SK-N-SH treated with all-trans-retinoic acid at 6 μM for 48 hours (cell line): Measurements from ENCODE around the gene PRDM10.

Experiments used
- CREB5 ChIP-seq: fragments of 250-450 bp; sonication (Bioruptor Pico); IDR thresholded peaks from 2 replicates; pipeline ENCODE4 v1.5.1; 2020; ENCODE audit warnings: low read depth, mild to moderate bottlenecking, moderate library complexity
- GLIS3 ChIP-seq: fragments of 250-450 bp; sonication (Bioruptor Pico); IDR thresholded peaks from 2 replicates; pipeline ENCODE4 v1.5.0; 2020; ENCODE audit warnings: mild to moderate bottlenecking, moderate library complexity
- OSR1 ChIP-seq: fragments of 250-450 bp; sonication (Bioruptor Pico); IDR thresholded peaks from 2 replicates; pipeline ENCODE4 v1.8.0; 2022; ENCODE audit warnings: moderate library complexity, mild to moderate bottlenecking, inconsistent platforms
- POU6F1 ChIP-seq: fragments of 250-450 bp; sonication (Bioruptor Pico); IDR thresholded peaks from 2 replicates; pipeline ENCODE4 v1.8.0; 2021; ENCODE audit warnings: low read depth, mild to moderate bottlenecking, moderate library complexity, borderline replicate concordance
- PPARA ChIP-seq: fragments of 250-450 bp; sonication (Bioruptor Pico); IDR thresholded peaks from 2 replicates; pipeline ENCODE4 v1.5.0; 2020; ENCODE audit warnings: mild to moderate bottlenecking, borderline replicate concordance
- RARB ChIP-seq: fragments of 250-450 bp; sonication (Bioruptor Pico); IDR thresholded peaks from 2 replicates; pipeline ENCODE4 v1.8.0; 2021; ENCODE audit warnings: mild to moderate bottlenecking, moderate library complexity
- SNAI2 ChIP-seq: fragments of 250-450 bp; sonication (Bioruptor Pico); IDR thresholded peaks from 2 replicates; pipeline ENCODE4 v1.5.0; 2020; ENCODE audit warnings: mild to moderate bottlenecking, moderate library complexity
- TOX ChIP-seq: fragments of 250-450 bp; sonication (Bioruptor Pico); IDR thresholded peaks from 2 replicates; pipeline ENCODE4 v1.8.0; 2021; ENCODE audit warnings: mild to moderate bottlenecking, moderate library complexity, borderline replicate concordance
- ZFP3 ChIP-seq: fragments of 250-450 bp; sonication (Bioruptor Pico); IDR thresholded peaks from 2 replicates; pipeline ENCODE4 v1.5.0; 2020; ENCODE audit warnings: mild to moderate bottlenecking, moderate library complexity
- ZFP30 ChIP-seq: fragments of 450-650 bp; formaldehyde crosslinking; IDR thresholded peaks from 2 replicates; pipeline ENCODE4 v1.5.0; 2022; ENCODE audit warnings: mild to moderate bottlenecking, moderate library complexity
- ZNF565 ChIP-seq: fragments of 450-650 bp; formaldehyde crosslinking; conservative IDR thresholded peaks from 2 replicates; pipeline ENCODE4 v1.5.0; 2020; ENCODE audit warnings: low read depth, mild to moderate bottlenecking, moderate library complexity
- ZNF8 ChIP-seq: fragments of 450-650 bp; formaldehyde crosslinking; IDR thresholded peaks from 2 replicates; pipeline ENCODE4 v1.5.0; 2020; ENCODE audit warnings: mild to moderate bottlenecking, moderate library complexity
- TF ChIP-seq, protein P1 (sequence below): fragments of 250-450 bp; sonication (Bioruptor Pico); IDR thresholded peaks from 2 replicates; pipeline ENCODE4 v1.8.0; 2020; ENCODE audit warnings: mild to moderate bottlenecking, moderate library complexity, borderline replicate concordance

DNA sequence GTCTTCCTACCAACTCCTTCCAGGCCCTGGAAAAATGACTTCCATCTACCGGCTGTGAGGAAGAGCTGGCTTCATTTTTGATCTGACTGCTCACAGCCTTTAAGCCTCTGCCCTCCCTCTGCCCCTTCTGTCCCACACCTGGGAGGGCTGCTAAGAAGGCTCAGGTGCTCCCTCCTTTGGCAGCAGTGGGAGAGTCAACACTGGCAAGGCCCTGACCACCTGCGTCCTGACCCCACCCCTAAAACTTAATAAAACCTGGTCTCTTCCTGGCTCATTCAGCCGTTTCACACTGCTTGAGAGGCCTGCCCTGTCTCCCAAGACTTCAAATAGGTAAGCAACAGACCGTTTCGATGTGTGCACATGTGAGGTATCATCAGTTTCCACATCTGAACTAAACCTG lies 55.2 kb downstream of the PRDM10 start:
- no peak for TF ChIP-seq ZFP30 (CRISPR knock-in tag)
- TF ChIP-seq ZNF8, result no peak
- TF ChIP-seq GLIS3 (CRISPR knock-in tag), result no peak
- TF ChIP-seq POU6F1 (CRISPR knock-in tag), result no peak
- no peak for TF ChIP-seq OSR1 (CRISPR knock-in tag)
- no peak for TF ChIP-seq TOX (CRISPR knock-in tag)
- TF ChIP-seq CREB5 (CRISPR knock-in tag), result no peak
- no peak for TF ChIP-seq PPARA (CRISPR knock-in tag)
- no peak for TF ChIP-seq SNAI2 (CRISPR knock-in tag)
- no peak for TF ChIP-seq ZFP3 (CRISPR knock-in tag)
- TF ChIP-seq ZNF565 (CRISPR knock-in tag), result no peak
- no peak for TF ChIP-seq RARB (CRISPR knock-in tag)
- TF ChIP-seq, protein P1, sequence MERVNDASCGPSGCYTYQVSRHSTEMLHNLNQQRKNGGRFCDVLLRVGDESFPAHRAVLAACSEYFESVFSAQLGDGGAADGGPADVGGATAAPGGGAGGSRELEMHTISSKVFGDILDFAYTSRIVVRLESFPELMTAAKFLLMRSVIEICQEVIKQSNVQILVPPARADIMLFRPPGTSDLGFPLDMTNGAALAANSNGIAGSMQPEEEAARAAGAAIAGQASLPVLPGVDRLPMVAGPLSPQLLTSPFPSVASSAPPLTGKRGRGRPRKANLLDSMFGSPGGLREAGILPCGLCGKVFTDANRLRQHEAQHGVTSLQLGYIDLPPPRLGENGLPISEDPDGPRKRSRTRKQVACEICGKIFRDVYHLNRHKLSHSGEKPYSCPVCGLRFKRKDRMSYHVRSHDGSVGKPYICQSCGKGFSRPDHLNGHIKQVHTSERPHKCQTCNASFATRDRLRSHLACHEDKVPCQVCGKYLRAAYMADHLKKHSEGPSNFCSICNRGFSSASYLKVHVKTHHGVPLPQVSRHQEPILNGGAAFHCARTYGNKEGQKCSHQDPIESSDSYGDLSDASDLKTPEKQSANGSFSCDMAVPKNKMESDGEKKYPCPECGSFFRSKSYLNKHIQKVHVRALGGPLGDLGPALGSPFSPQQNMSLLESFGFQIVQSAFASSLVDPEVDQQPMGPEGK (CRISPR knock-in tag), result no peak
